Peyer's patch (tissue), 4 donors: Measurements from ENCODE around the gene ADAMTS7.
"Not testable (repeated sequence)": the region's sequence is repeated elsewhere in the genome, so short reads cannot be mapped to it uniquely, and the experiment has no call there.

ENCODE experiments used
- CTCF ChIP-seq, 6 experiments: fragments of 450-650 bp in 4 of 6; fragments of 200-600 bp in 2 of 6; sonication (generic) in 1 of 6; IDR thresholded peaks; one replicate each; pipeline ENCODE4 v1.5.1; 2017 to 2019; ENCODE audit warnings: antibody characterized with exemption in 6 of 6, mild to moderate bottlenecking in 3 of 6, moderate library complexity in 1 of 6
- POLR2A ChIP-seq, 2 donors: fragments of 450-650 bp; IDR thresholded peaks; one replicate each; pipeline ENCODE4 v1.5.1; 2017; ENCODE audit warnings: antibody characterized with exemption in 2 of 2, mild to moderate bottlenecking in 2 of 2, moderate library complexity in 2 of 2

GRCh38 chr15:78794446-78794845 lies 16.8 kb downstream of the ADAMTS7 start:
- TF ChIP-seq CTCF, POLR2A (IDR thresholded peaks at IDR 0.05): not testable (repeated sequence)
